ENCODE measurements around the gene GNGT1. TPM values are rescaled to one million over a fixed set of nuclear protein-coding genes. Genes with fewer than 3 reads are reported as not detected.
"Not testable (repeated sequence)": the region's sequence is repeated elsewhere in the genome, so short reads cannot be mapped to it uniquely, and the experiment has no call there.

The GNGT1 gene
- total RNA-seq, 2 donors from 2014 or later: not detected

DNA sequence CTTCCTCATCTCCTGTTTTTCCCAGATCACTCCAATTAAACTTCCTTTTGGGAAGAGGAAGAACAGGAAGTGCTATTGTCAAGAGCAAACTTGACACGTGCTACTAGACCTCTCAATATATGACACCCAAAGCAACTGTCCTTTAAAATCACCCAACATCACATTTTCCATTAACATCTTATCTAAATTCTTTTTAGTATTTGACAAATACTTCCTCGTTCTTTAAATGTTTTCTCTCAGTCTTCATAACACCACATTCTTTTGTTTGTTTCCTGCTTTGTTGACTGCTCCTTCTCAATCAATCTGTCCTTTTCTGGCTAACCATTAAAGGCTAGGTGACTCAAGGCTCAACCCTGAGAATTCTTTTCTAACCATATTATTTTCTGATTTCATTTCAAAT lies 8.7 kb upstream of the GNGT1 start:
- WGBS, 2 donors: 40 to 45% methylated on average over 2 of the region's 2 CpGs
- TF ChIP-seq POLR2A (IDR thresholded peaks at IDR 0.05) (no peak), CTCF (IDR thresholded peaks at IDR 0.05) (no peak)
- peak; percentile 85 for ATAC-seq

GRCh38 chr7:93902777-93903423 lies 3.5 kb upstream of the GNGT1 start:
- no peaks in the 10 kb centered on the region for H3K9me3 ChIP-seq
- peak; percentile 11 to 56 (median 46) for TF ChIP-seq CTCF (IDR thresholded peaks at IDR 0.05)
- no peak for TF ChIP-seq POLR2A (IDR thresholded peaks at IDR 0.05)
- H3K4me3 ChIP-seq: no peak overlapping the region
- ATAC-seq (no peak), DNase-seq (peak in 1 of 4 donors; percentile 15)
- no peak overlapping the region for H3K27ac ChIP-seq
- H3K36me3 ChIP-seq (replicated peaks in 1 of 2; ENCODE audit: insufficient read depth in 1 of 2, low read depth in 2 of 2): no peaks in the 10 kb centered on the region
- WGBS, 2 donors: 83 to 89% methylated on average over 1 of the region's 1 CpG
- H3K4me1 ChIP-seq: peaks cover 9% of the 10 kb centered on the region
- no peaks in the 10 kb centered on the region for H3K27me3 ChIP-seq
- intact Hi-C loops (cut with DNase I): no loop called here

More for the DNA sequence above, 8.7 kb upstream of the GNGT1 start:
- Histone ChIP-seq H3K36me3 (replicated peaks in 1 of 2; ENCODE audit: insufficient read depth in 1 of 2, low read depth in 2 of 2) (no peaks in the 10 kb centered on the region), H3K4me3 (no peak overlapping the region), H3K27ac (peak overlapping the region in 3 of 4 donors; percentile 40 to 60 (median 60)), H3K9me3 (no peaks in the 10 kb centered on the region), H3K27me3 (no peaks in the 10 kb centered on the region), H3K4me1 (peaks cover 41% of the 10 kb centered on the region)
- intact Hi-C loops (cut with DNase I): no loop called here
- DNase-seq: no peak

DNA sequence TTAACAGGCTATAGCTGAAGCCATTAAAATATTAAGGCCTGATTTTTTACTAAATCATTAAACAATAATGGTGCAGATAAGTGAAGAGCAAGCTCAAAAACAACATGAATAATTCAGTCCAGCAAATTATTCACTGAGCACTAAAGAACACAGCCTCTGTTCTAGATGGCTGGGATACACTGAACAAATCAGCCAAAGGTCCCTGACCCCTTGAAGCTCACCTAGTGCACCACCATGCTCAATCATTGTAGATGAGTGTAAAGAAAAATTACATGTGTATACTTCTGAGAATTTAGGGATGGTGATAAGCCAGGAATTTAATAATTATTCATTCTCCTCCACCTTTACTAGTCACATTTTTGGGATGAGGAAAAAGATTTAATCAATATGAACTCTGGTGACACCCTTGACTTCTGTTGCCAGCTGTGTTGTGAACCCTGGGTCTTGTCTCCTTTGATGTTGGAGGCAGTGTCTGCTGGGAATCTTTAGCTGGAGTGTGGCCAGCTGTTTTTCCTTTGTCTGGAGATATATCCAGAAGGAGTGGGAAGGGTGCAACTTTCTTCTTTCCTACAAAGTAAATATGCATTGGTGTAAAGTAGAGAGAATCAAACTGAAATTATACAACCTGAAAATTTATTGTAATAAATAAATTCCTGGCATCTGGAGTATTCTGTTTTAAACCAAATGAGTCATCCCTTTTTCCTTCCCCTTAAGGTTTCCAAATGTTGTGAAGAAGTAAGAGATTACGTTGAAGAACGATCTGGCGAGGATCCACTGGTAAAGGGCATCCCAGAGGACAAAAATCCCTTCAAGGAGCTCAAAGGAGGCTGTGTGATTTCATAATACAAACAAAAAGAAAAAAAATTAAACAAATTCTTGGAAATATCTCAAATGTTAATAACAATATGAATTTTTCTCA lies 4.0 kb downstream of the GNGT1 start:
- 40 to 43% methylated on average over 3 of the region's 3 CpGs for WGBS, 2 donors
- ATAC-seq (peak; percentile 59), DNase-seq (peak in 3 of 4 donors; percentile 16 to 23 (median 19))
- Histone ChIP-seq H3K9me3 (no peaks in the 10 kb centered on the region), H3K27me3 (no peaks in the 10 kb centered on the region), H3K4me3 (no peak overlapping the region), H3K36me3 (replicated peaks in 1 of 2; ENCODE audit: insufficient read depth in 1 of 2, low read depth in 2 of 2) (no peaks in the 10 kb centered on the region), H3K4me1 (peaks cover 12% of the 10 kb centered on the region), H3K27ac (peak overlapping the region in 1 of 4 donors; percentile 57)
- intact Hi-C loops (cut with DNase I): no loop called here
- no peak for TF ChIP-seq POLR2A (IDR thresholded peaks at IDR 0.05)
- no peak for TF ChIP-seq CTCF (IDR thresholded peaks at IDR 0.05)

GRCh38 chr7:93911242-93911641 lies 4.9 kb downstream of the GNGT1 start:
- Histone ChIP-seq H3K4me1 (peaks cover 12% of the 10 kb centered on the region), H3K27ac (peak overlapping the region in 1 of 4 donors; percentile 18)
- DNase-seq; intact Hi-C loops (cut with DNase I); H3K27me3 ChIP-seq; ATAC-seq; H3K36me3 ChIP-seq (replicated peaks in 1 of 2; ENCODE audit: insufficient read depth in 1 of 2, low read depth in 2 of 2); H3K4me3 ChIP-seq; H3K9me3 ChIP-seq: not testable (repeated sequence)
- 40 to 51% methylated on average over 3 of the region's 3 CpGs for WGBS, 2 donors

GRCh38 chr7:93911661-93912060 lies 5.3 kb downstream of the GNGT1 start:
- H3K9me3 ChIP-seq, ATAC-seq, H3K27ac ChIP-seq: not testable (repeated sequence)

More at GRCh38 chr7:93911661-93912060, 5.3 kb downstream of the GNGT1 start:
- H3K36me3 ChIP-seq (replicated peaks in 1 of 2; ENCODE audit: insufficient read depth in 1 of 2, low read depth in 2 of 2); H3K27me3 ChIP-seq; DNase-seq; H3K4me3 ChIP-seq; intact Hi-C loops (cut with DNase I): not testable (repeated sequence)
- H3K4me1 ChIP-seq: peaks cover 12% of the 10 kb centered on the region

Data from body of pancreas (tissue), 4 donors.